Dedifferentiated amniotic fluid mesenchymal stem cell (primary cell): ENCODE measurements around the gene RFX4.

Experiments
- DNase-seq: peaks from one replicate; pipeline ENCODE4 v3.0.0-alpha.2; 2016; ENCODE audit errors: extremely low spot score

RFX4 gene

GRCh38 chr12:106804668-106805067 lies 221.9 kb downstream of the RFX4 start:
- DNase-seq, result no peak
